HL-60 (cell line): ENCODE results near the gene XRCC6.

Experiments used
- DNase-seq, 2 experiments: peaks; one replicate each; pipeline ENCODE4 v3.0.0-alpha.2; 2010 to 2020; ENCODE audit warnings: low read depth in 1 of 2, low spot score in 1 of 2
- H3K27ac ChIP-seq: fragments of 250-450 bp; sonication (Bioruptor Pico); replicated peaks from 2 replicates; pipeline ENCODE4 v1.5.1; 2020; ENCODE audit warnings: mild to moderate bottlenecking, moderate library complexity
- H3K27me3 ChIP-seq: fragments of 250-450 bp; sonication (Bioruptor Pico); 2 replicates; pipeline ENCODE4 v1.5.1; 2021; ENCODE audit warnings: mild to moderate bottlenecking, moderate library complexity; ENCODE audit not compliant: insufficient read depth, poor library complexity, severe bottlenecking
- H3K4me3 ChIP-seq: replicated peaks from 2 replicates; pipeline ENCODE4 v1.5.1; 2011; ENCODE audit warnings: mild to moderate bottlenecking, control low read depth, low read length; ENCODE audit not compliant: insufficient read depth
- GABPA ChIP-seq: IDR thresholded peaks from 2 replicates; pipeline ENCODE4 v1.6.1; 2012; ENCODE audit warnings: low read depth
- POLR2AphosphoS5 ChIP-seq: IDR thresholded peaks from 2 replicates; pipeline ENCODE4 v1.6.1; 2012; ENCODE audit warnings: low read depth
- REST ChIP-seq: IDR thresholded peaks from 2 replicates; pipeline ENCODE4 v1.6.1; 2012; ENCODE audit warnings: low read depth; ENCODE audit not compliant: insufficient replicate concordance
- SPI1 ChIP-seq: IDR thresholded peaks from 2 replicates; pipeline ENCODE4 v1.6.1; 2012; ENCODE audit warnings: low read depth, mild to moderate bottlenecking, borderline replicate concordance
- TF ChIP-seq, protein P1 (sequence below): IDR thresholded peaks from one replicate; pipeline ENCODE4 v1.5.1; 2011; ENCODE audit warnings: low read length, control low read depth, inconsistent platforms; ENCODE audit not compliant: insufficient read depth

XRCC6 gene

DNA sequence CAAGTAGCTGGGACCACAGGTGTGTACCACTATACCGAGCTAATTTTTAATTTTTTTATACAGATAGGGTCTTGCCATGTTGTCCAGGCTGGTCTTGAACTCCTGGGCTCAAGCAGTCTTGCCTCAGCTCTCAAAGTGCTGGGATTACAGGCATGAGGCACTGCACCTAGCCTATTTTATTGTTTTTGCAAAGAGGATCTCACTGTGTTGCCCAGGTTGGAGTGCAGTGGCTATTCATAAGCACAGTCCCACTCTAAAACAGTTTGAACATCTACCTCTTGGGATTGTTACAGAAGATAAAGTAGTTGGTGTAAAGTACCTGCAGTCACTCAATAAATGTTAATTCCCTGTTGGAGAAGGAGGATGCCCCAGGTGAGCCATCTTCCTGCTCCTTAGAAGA is 29.1 kb downstream of the XRCC6 start:
- DNase-seq: no peak
- H3K27me3 ChIP-seq: no peaks in the 10 kb centered on the region
- H3K4me3 ChIP-seq: no peak overlapping the region
- H3K27ac ChIP-seq: no peak overlapping the region
- TF ChIP-seq GABPA (no peak), POLR2AphosphoS5 (no peak), SPI1 (no peak), REST (no peak)
- TF ChIP-seq, protein P1, sequence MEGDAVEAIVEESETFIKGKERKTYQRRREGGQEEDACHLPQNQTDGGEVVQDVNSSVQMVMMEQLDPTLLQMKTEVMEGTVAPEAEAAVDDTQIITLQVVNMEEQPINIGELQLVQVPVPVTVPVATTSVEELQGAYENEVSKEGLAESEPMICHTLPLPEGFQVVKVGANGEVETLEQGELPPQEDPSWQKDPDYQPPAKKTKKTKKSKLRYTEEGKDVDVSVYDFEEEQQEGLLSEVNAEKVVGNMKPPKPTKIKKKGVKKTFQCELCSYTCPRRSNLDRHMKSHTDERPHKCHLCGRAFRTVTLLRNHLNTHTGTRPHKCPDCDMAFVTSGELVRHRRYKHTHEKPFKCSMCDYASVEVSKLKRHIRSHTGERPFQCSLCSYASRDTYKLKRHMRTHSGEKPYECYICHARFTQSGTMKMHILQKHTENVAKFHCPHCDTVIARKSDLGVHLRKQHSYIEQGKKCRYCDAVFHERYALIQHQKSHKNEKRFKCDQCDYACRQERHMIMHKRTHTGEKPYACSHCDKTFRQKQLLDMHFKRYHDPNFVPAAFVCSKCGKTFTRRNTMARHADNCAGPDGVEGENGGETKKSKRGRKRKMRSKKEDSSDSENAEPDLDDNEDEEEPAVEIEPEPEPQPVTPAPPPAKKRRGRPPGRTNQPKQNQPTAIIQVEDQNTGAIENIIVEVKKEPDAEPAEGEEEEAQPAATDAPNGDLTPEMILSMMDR: no peak

DNA sequence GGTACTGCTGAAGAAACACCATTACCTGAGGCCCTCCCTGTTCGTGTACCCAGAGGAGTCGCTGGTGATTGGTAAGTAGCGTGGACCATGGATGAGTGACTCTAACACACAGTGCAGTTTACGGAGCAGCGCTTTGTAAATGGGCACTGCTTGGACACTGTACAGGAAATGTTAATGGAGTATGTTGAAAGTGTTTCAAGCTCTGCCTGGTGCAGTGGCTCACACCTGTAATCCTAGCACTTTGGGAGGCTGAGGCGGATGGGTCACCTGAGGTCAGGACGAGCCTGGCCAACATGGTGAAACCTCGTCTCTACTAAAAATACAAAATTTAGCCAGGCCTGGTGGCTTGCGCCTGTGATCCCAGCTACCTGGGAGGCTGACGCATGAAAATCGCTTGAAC is 29.7 kb downstream of the XRCC6 start:
- Histone ChIP-seq H3K27me3 (no peaks in the 10 kb centered on the region), H3K27ac (no peak overlapping the region), H3K4me3 (no peak overlapping the region)
- DNase-seq: no peak
- TF ChIP-seq, protein P1: no peak
- TF ChIP-seq POLR2AphosphoS5 (no peak), GABPA (no peak), REST (no peak), SPI1 (no peak)

- DNase-seq: no peak
- Histone ChIP-seq H3K27me3 (no peaks in the 10 kb centered on the region), H3K4me3 (no peak overlapping the region), H3K27ac (no peak overlapping the region)
- TF ChIP-seq GABPA: no peak
- no peak for TF ChIP-seq REST
- TF ChIP-seq POLR2AphosphoS5: no peak
- TF ChIP-seq, protein P1: no peak
- no peak for TF ChIP-seq SPI1
Measured at GRCh38 chr22:41654322-41654721, 33.2 kb downstream of the XRCC6 start.
